ENCODE measurements around the gene NOL12. TPM values are rescaled to one million over a fixed set of nuclear protein-coding genes. Genes with fewer than 3 reads are reported as not detected.
"Not testable (repeated sequence)": the region's sequence is repeated elsewhere in the genome, so short reads cannot be mapped to it uniquely, and the experiment has no call there.

Gene NOL12
- total RNA-seq, 1 donor = 21.0 TPM

GRCh38 chr22:37684803-37685615 lies 1.1 kb upstream of the NOL12 start:
- H3K9me3 ChIP-seq (ENCODE audit: low read depth, low read length) = no peaks in the 10 kb centered on the region
- peaks cover 30% of the 10 kb centered on the region for H3K4me1 ChIP-seq (ENCODE audit: insufficient read depth, low read length)
- no peak overlapping the region for H3K4me3 ChIP-seq (ENCODE audit: low read length)
- H3K27me3 ChIP-seq (ENCODE audit: insufficient read depth, low read length) = no peaks in the 10 kb centered on the region

- Histone ChIP-seq H3K4me1 (ENCODE audit: insufficient read depth, low read length) (peaks cover 19% of the 10 kb centered on the region), H3K4me3 (ENCODE audit: low read length) (no peak overlapping the region), H3K9me3 (ENCODE audit: low read depth, low read length) (no peaks in the 10 kb centered on the region), H3K27me3 (ENCODE audit: insufficient read depth, low read length) (no peaks in the 10 kb centered on the region)
Observed at GRCh38 chr22:37690407-37690806, 4.3 kb downstream of the NOL12 start.

GRCh38 chr22:37690901-37691504 lies 4.9 kb downstream of the NOL12 start:
- no peak overlapping the region for H3K4me3 ChIP-seq (ENCODE audit: low read length)
- no peaks in the 10 kb centered on the region for H3K27me3 ChIP-seq (ENCODE audit: insufficient read depth, low read length)
- H3K9me3 ChIP-seq (ENCODE audit: low read depth, low read length) = no peaks in the 10 kb centered on the region
- H3K4me1 ChIP-seq (ENCODE audit: insufficient read depth, low read length) = peaks cover 20% of the 10 kb centered on the region

- no peaks in the 10 kb centered on the region for H3K27me3 ChIP-seq (ENCODE audit: insufficient read depth, low read length)
- peaks cover 21% of the 10 kb centered on the region for H3K4me1 ChIP-seq (ENCODE audit: insufficient read depth, low read length)
- H3K4me3 ChIP-seq (ENCODE audit: low read length) = no peak overlapping the region
- no peaks in the 10 kb centered on the region for H3K9me3 ChIP-seq (ENCODE audit: low read depth, low read length)
Observed at GRCh38 chr22:37692627-37693285, 6.6 kb downstream of the NOL12 start.

- not testable (repeated sequence) for H3K9me3 ChIP-seq (ENCODE audit: low read depth, low read length); H3K4me3 ChIP-seq (ENCODE audit: low read length); H3K27me3 ChIP-seq (ENCODE audit: insufficient read depth, low read length)
- H3K4me1 ChIP-seq (ENCODE audit: insufficient read depth, low read length) = peaks cover 20% of the 10 kb centered on the region
Observed at GRCh38 chr22:37694131-37694530, 8.0 kb downstream of the NOL12 start.

GRCh38 chr22:37696260-37696656 lies 10.1 kb downstream of the NOL12 start:
- H3K9me3 ChIP-seq (ENCODE audit: low read depth, low read length); H3K4me3 ChIP-seq (ENCODE audit: low read length); H3K27me3 ChIP-seq (ENCODE audit: insufficient read depth, low read length): not testable (repeated sequence)
- H3K4me1 ChIP-seq (ENCODE audit: insufficient read depth, low read length) = peaks cover 27% of the 10 kb centered on the region

GRCh38 chr22:37696657-37697537 lies 10.8 kb downstream of the NOL12 start, which contains the start of gene TRIOBP:
TRIOBP (plus strand) TSS chr22:37697048; CDS start chr22:37701366, 4,318 bp downstream.
- Histone ChIP-seq H3K9me3 (ENCODE audit: low read depth, low read length) (no peaks in the 10 kb centered on the region), H3K4me3 (ENCODE audit: low read length) (no peak within 1 kb of the TSS), H3K27me3 (ENCODE audit: insufficient read depth, low read length) (no peaks in the 10 kb centered on the region), H3K4me1 (ENCODE audit: insufficient read depth, low read length) (peaks cover 33% of the 10 kb centered on the region)

GRCh38 chr22:37697538-37697835 lies 11.3 kb downstream of the NOL12 start:
- no peaks in the 10 kb centered on the region for H3K9me3 ChIP-seq (ENCODE audit: low read depth, low read length)
- H3K4me3 ChIP-seq (ENCODE audit: low read length) = no peak overlapping the region
- H3K4me1 ChIP-seq (ENCODE audit: insufficient read depth, low read length) = peaks cover 39% of the 10 kb centered on the region
- H3K27me3 ChIP-seq (ENCODE audit: insufficient read depth, low read length) = no peaks in the 10 kb centered on the region

- H3K4me3 ChIP-seq (ENCODE audit: low read length) = no peak overlapping the region
- H3K27me3 ChIP-seq (ENCODE audit: insufficient read depth, low read length) = no peaks in the 10 kb centered on the region
- peaks cover 30% of the 10 kb centered on the region for H3K4me1 ChIP-seq (ENCODE audit: insufficient read depth, low read length)
- H3K9me3 ChIP-seq (ENCODE audit: low read depth, low read length) = no peaks in the 10 kb centered on the region
Observed at GRCh38 chr22:37701141-37701786, 15.1 kb downstream of the NOL12 start.

- no peak overlapping the region for H3K4me3 ChIP-seq (ENCODE audit: low read length)
- no peaks in the 10 kb centered on the region for H3K27me3 ChIP-seq (ENCODE audit: insufficient read depth, low read length)
- H3K4me1 ChIP-seq (ENCODE audit: insufficient read depth, low read length) = peaks cover 28% of the 10 kb centered on the region
- no peaks in the 10 kb centered on the region for H3K9me3 ChIP-seq (ENCODE audit: low read depth, low read length)
Observed at GRCh38 chr22:37703906-37704305, 17.8 kb downstream of the NOL12 start.

- H3K9me3 ChIP-seq (ENCODE audit: low read depth, low read length) = no peaks in the 10 kb centered on the region
- H3K27me3 ChIP-seq (ENCODE audit: insufficient read depth, low read length) = no peaks in the 10 kb centered on the region
- peaks cover 31% of the 10 kb centered on the region for H3K4me1 ChIP-seq (ENCODE audit: insufficient read depth, low read length)
- H3K4me3 ChIP-seq (ENCODE audit: low read length) = no peak overlapping the region
Observed at GRCh38 chr22:37704645-37705044, 18.5 kb downstream of the NOL12 start.

- Histone ChIP-seq H3K27me3 (ENCODE audit: insufficient read depth, low read length) (no peaks in the 10 kb centered on the region), H3K4me1 (ENCODE audit: insufficient read depth, low read length) (peaks cover 31% of the 10 kb centered on the region)
Observed at GRCh38 chr22:37705205-37705604, 19.1 kb downstream of the NOL12 start.

GRCh38 chr22:37708580-37709444 lies 22.7 kb downstream of the NOL12 start:
- Histone ChIP-seq H3K4me1 (ENCODE audit: insufficient read depth, low read length) (peaks cover 11% of the 10 kb centered on the region), H3K9me3 (ENCODE audit: low read depth, low read length) (no peaks in the 10 kb centered on the region), H3K27me3 (ENCODE audit: insufficient read depth, low read length) (no peaks in the 10 kb centered on the region), H3K4me3 (ENCODE audit: low read length) (no peak overlapping the region)

More at GRCh38 chr22:37705205-37705604, 19.1 kb downstream of the NOL12 start:
- H3K9me3 ChIP-seq (ENCODE audit: low read depth, low read length) = no peaks in the 10 kb centered on the region
- no peak overlapping the region for H3K4me3 ChIP-seq (ENCODE audit: low read length)

- no peaks in the 10 kb centered on the region for H3K27me3 ChIP-seq (ENCODE audit: insufficient read depth, low read length)
- H3K4me3 ChIP-seq (ENCODE audit: low read length) = no peak overlapping the region
- no peaks in the 10 kb centered on the region for H3K9me3 ChIP-seq (ENCODE audit: low read depth, low read length)
- peaks cover 11% of the 10 kb centered on the region for H3K4me1 ChIP-seq (ENCODE audit: insufficient read depth, low read length)
Observed at GRCh38 chr22:37709445-37709765, 23.3 kb downstream of the NOL12 start.

Data from mononuclear cell (primary cell).